ENCODE data around the gene SLC22A23. TPM values are rescaled to one million over a fixed set of nuclear protein-coding genes. Genes with fewer than 3 reads are reported as not detected.
A peak's percentile ranks its signal among the peaks of the same experiment; 100 is the strongest.
"Not testable (repeated sequence)": the region's sequence is repeated elsewhere in the genome, so short reads cannot be mapped to it uniquely, and the experiment has no call there.

SLC22A23 gene
- total RNA-seq, 1 donor from 2014 or later = 19.4 TPM

DNA sequence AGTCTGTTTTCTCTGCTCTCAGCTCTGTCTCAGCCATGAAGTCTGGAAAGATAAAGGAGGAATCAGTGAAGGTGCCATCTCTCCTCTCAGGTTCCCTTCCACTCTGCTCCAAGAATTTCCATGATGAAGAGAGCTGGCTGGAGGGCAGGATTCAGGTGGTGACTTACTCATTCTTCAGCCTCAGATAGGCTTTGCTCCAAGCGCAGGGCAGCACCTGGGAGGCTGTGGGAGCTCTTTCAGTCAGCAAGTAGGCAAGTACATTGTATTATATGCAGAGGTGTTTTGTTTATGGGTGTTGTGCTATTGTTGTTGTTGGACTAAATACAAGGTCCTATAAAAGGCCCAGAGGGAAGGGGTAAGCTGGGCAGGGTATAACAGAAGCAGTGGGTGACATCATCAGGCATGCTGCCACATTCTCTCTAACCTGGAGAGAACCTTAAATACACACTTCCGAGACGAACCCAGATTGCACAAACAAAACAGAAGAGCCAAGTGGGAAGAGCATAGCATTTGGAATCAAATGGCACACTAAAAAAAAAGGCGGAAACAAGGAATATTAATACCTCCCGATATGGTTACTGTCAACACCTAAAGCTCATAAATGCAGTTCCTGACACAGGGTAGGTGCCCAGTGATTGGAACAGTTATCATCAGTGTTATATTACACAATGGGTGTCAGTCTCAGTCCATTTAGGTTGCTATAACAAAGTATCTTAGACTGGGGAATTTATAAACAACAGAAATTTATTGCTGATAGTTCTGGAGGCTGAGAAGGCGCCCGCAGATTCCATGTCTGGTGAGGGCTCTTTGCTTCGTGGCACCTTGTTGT, 212.6 kb downstream of the SLC22A23 start:
- peaks cover 15% of the 10 kb centered on the region for H3K27me3 Mint-ChIP-seq
- peaks cover 12% of the 10 kb centered on the region for H3K4me1 Mint-ChIP-seq (ENCODE audit: low read depth)
- peaks cover 5% of the 10 kb centered on the region for H3K9me3 Mint-ChIP-seq (ENCODE audit: low read depth)
- no peak for DNase-seq (ENCODE audit: low spot score, unreplicated experiment)
- TF ChIP-seq, protein P1, sequence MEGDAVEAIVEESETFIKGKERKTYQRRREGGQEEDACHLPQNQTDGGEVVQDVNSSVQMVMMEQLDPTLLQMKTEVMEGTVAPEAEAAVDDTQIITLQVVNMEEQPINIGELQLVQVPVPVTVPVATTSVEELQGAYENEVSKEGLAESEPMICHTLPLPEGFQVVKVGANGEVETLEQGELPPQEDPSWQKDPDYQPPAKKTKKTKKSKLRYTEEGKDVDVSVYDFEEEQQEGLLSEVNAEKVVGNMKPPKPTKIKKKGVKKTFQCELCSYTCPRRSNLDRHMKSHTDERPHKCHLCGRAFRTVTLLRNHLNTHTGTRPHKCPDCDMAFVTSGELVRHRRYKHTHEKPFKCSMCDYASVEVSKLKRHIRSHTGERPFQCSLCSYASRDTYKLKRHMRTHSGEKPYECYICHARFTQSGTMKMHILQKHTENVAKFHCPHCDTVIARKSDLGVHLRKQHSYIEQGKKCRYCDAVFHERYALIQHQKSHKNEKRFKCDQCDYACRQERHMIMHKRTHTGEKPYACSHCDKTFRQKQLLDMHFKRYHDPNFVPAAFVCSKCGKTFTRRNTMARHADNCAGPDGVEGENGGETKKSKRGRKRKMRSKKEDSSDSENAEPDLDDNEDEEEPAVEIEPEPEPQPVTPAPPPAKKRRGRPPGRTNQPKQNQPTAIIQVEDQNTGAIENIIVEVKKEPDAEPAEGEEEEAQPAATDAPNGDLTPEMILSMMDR (IDR thresholded peaks at IDR 0.05; ENCODE audit: unreplicated experiment) = no peak
- no peak overlapping the region for H3K27ac Mint-ChIP-seq
- no peak overlapping the region for H3K4me3 Mint-ChIP-seq (ENCODE audit: low read depth)
- H3K36me3 Mint-ChIP-seq (ENCODE audit: insufficient read depth) = peaks cover 7% of the 10 kb centered on the region

DNA sequence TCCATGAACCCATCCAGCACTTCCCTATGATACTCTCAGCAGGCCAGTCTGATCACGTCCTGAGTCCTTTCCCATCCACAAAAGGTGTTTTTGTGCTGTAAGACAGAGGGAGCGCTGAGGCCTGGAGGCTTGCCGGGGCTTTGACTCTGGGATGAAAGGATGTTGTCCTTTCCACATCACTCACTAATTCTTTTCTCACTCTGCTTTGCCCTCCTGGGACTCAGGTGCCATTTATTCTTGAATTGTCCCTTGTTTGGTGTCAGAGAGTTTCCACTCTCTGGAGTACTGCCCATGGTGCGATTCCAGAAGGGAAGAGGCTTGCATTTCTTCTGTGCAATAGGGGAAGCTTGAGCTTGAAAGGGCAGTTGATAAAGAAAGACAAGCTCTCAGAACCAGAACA, 214.1 kb downstream of the SLC22A23 start:
- DNase-seq (ENCODE audit: low spot score, unreplicated experiment) = no peak
- TF ChIP-seq, protein P1 (IDR thresholded peaks at IDR 0.05; ENCODE audit: unreplicated experiment) = no peak
- Mint-ChIP-seq H3K9me3 (ENCODE audit: low read depth) (peaks cover 5% of the 10 kb centered on the region), H3K36me3 (ENCODE audit: insufficient read depth) (peaks cover 7% of the 10 kb centered on the region), H3K4me1 (ENCODE audit: low read depth) (peaks cover 6% of the 10 kb centered on the region), H3K27me3 (peaks cover 15% of the 10 kb centered on the region), H3K4me3 (ENCODE audit: low read depth) (no peak overlapping the region), H3K27ac (no peak overlapping the region)

DNA sequence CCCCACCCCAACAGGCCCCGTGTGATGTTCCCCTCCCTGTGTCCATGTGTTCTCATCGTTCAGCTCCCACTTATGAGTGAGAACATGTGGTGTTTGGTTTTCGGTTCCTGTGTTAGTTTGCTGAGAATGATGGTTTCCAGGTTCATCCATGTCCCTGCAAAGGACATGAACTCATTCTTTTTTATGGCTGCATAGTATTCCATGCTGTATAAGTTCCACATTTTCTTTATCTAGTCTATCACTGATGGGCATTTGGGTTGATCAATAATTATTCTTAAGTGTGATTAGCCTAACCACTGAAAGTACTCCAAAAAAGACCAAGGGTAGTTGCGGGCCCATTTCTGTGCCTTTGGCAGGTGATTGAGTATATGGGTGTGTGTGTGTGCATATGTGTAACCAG, 215.1 kb downstream of the SLC22A23 start:
- not testable (repeated sequence) for H3K27ac Mint-ChIP-seq; DNase-seq (ENCODE audit: low spot score, unreplicated experiment); H3K4me3 Mint-ChIP-seq (ENCODE audit: low read depth); H3K4me1 Mint-ChIP-seq (ENCODE audit: low read depth); H3K9me3 Mint-ChIP-seq (ENCODE audit: low read depth); H3K36me3 Mint-ChIP-seq (ENCODE audit: insufficient read depth)
- H3K27me3 Mint-ChIP-seq = peaks cover 15% of the 10 kb centered on the region

DNA sequence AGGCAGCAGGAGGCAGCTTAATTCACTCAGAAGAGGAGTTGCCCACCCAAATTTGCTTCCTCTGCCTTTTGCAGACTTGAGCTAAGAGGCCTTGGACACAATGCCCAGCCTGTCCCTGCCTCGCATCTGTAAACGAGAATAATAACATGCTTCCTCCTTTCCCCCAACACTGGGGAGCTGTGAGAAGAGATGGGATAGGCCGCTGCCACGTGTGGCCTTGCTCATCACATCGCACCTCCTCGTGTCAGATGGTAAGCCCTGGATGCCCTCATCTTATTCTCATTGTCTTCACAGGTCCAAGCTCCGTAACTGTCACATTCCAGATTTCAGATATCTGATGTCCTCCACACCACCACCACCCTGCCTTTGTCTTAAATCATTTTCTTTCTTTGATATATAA, 216.3 kb downstream of the SLC22A23 start:
- peaks cover 7% of the 10 kb centered on the region for H3K36me3 Mint-ChIP-seq (ENCODE audit: insufficient read depth)
- no peak for DNase-seq (ENCODE audit: low spot score, unreplicated experiment)
- no peak overlapping the region for H3K4me3 Mint-ChIP-seq (ENCODE audit: low read depth)
- peaks cover 5% of the 10 kb centered on the region for H3K9me3 Mint-ChIP-seq (ENCODE audit: low read depth)
- H3K4me1 Mint-ChIP-seq (ENCODE audit: low read depth) = no peaks in the 10 kb centered on the region
- H3K27me3 Mint-ChIP-seq = peaks cover 15% of the 10 kb centered on the region
- TF ChIP-seq, protein P1 (IDR thresholded peaks at IDR 0.05; ENCODE audit: unreplicated experiment) = no peak
- H3K27ac Mint-ChIP-seq = no peak overlapping the region

DNA sequence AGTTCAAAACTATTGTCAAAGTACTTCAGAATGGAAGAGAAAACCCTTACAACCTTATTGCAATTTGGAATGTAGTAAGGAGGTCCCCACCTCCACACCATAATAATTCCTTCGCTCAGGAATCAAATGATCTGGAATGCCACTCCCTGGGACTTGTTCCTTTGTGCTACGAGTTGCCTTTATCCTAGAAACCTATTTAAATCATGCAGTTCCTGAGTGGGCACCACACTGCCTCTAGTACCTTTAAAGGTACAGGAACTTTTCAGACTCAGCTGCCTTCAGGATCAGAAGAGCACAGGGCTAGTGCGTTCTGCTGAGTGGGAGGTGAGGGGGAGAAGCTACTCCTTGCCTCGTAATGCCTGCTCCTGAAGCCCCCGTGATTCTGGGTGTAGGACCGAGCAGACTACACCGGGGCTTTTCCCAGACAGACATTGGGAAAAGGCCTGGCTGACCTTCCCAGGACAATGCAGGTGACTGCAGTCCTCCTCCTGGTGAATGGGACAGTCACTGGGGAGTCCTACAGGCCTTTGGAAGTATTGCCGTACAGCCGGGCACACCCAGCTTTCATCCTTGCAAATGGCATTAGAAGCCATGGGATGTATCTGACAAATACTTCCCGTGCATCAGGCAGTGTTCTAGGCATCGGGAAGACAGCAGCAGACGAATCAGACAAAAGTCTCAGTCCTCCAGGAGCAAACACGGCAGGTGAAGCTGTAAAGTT, 217.6 kb downstream of the SLC22A23 start:
- no peak for DNase-seq (ENCODE audit: low spot score, unreplicated experiment)
- H3K27me3 Mint-ChIP-seq = peaks cover 15% of the 10 kb centered on the region
- no peaks in the 10 kb centered on the region for H3K4me1 Mint-ChIP-seq (ENCODE audit: low read depth)
- peaks cover 6% of the 10 kb centered on the region for H3K36me3 Mint-ChIP-seq (ENCODE audit: insufficient read depth)
- H3K4me3 Mint-ChIP-seq (ENCODE audit: low read depth) = no peak overlapping the region
- peaks cover 4% of the 10 kb centered on the region for H3K9me3 Mint-ChIP-seq (ENCODE audit: low read depth)
- no peak overlapping the region for H3K27ac Mint-ChIP-seq
- TF ChIP-seq, protein P1 (IDR thresholded peaks at IDR 0.05; ENCODE audit: unreplicated experiment) = peak; percentile 52
